PC-3 (cell line): ENCODE results near the gene AMMECR1.

Experiments
- CTCF ChIP-seq: fragments of 300-600 bp; sonication (generic); conservative IDR thresholded peaks from 2 replicates; pipeline ENCODE4 v1.5.1; 2017; ENCODE audit warnings: antibody characterized with exemption, low read depth, mild to moderate bottlenecking, low read length
- EZH2 ChIP-seq: fragments of 300-600 bp; sonication (generic); IDR thresholded peaks from one replicate; pipeline ENCODE4 v1.6.1; 2017; ENCODE audit warnings: antibody characterized with exemption, mild to moderate bottlenecking, low read length; ENCODE audit not compliant: unreplicated experiment

GRCh38 chrX:110192516-110192915 lies 125.4 kb downstream of the AMMECR1 start:
- no peak for TF ChIP-seq CTCF
- TF ChIP-seq EZH2 = no peak
